T-cell (primary cell): ENCODE results near the gene BRAT1. TPM values are rescaled to one million over a fixed set of nuclear protein-coding genes. Genes with fewer than 3 reads are reported as not detected.

Source experiments
- ATAC-seq, 4 experiments: fragments of 200-7000 bp in 3 of 4; fragments of 150-1000 bp in 1 of 4; cut with Tn5 transposase; replicated peaks in 1 of 4; 1 replicate in 3 of 4; 2 replicates in 1 of 4; pipeline ENCODE4 v1.10.0; 2021; ENCODE audit warnings: moderate library complexity in 3 of 4, mild to moderate bottlenecking in 2 of 4, moderate number of reproducible peaks in 1 of 4
- CTCF ChIA-PET, 2 donors: fragments of 300-600 bp; sonication (Branson Sonifier 250); formaldehyde crosslinking; loops; one replicate each; lab custom pipeline; 2022; ENCODE audit warnings: antibody characterized with exemption in 2 of 2; lab: Charles Lee
- POLR2A ChIA-PET, 2 donors: fragments of 300-600 bp; sonication (Branson Sonifier 250); formaldehyde crosslinking; loops; one replicate each; lab custom pipeline; 2022; ENCODE audit warnings: antibody characterized with exemption in 2 of 2; lab: Charles Lee
- DNase-seq, 35 experiments: peaks; one replicate each; pipeline versions ENCODE4 v3.0.0 to v3.0.0-alpha.2; 2013 to 2023
- H3K27ac ChIP-seq: one replicate; pipeline ENCODE4 v1.5.1; 2013; ENCODE audit warnings: low read length
- H3K27me3 ChIP-seq, 2 experiments: replicated peaks in 1 of 2; 1 replicate in 1 of 2; 2 replicates in 1 of 2; pipeline versions ENCODE4 v1.6.1 to v1.7.0; 2013; ENCODE audit warnings: low read length in 1 of 2, mixed read lengths in 1 of 2; ENCODE audit not compliant: control insufficient read depth in 2 of 2, insufficient read depth in 2 of 2; ENCODE audit errors: extremely low read depth in 1 of 2
- H3K36me3 ChIP-seq, 2 donors: 1 replicate in 1 of 2; 2 replicates in 1 of 2; pipeline versions ENCODE4 v1.6.1 to v1.7.0; 2013; ENCODE audit warnings: low read length in 1 of 2; ENCODE audit not compliant: control insufficient read depth in 2 of 2, insufficient read depth in 1 of 2; ENCODE audit errors: extremely low read depth in 1 of 2
- H3K4me1 ChIP-seq, 2 experiments: 1 replicate in 1 of 2; 2 replicates in 1 of 2; pipeline versions ENCODE4 v1.6.1 to v1.7.0; 2013; ENCODE audit warnings: low read length in 2 of 2, mixed read lengths in 1 of 2; ENCODE audit not compliant: insufficient read depth in 2 of 2, control insufficient read depth in 1 of 2; ENCODE audit errors: extremely low read depth in 1 of 2
- H3K4me3 ChIP-seq, 2 donors: 1 replicate in 1 of 2; 2 replicates in 1 of 2; pipeline versions ENCODE4 v1.5.1 to v1.7.0; 2013; ENCODE audit warnings: mild to moderate bottlenecking in 2 of 2, low read length in 1 of 2, moderate library complexity in 1 of 2; ENCODE audit not compliant: control insufficient read depth in 1 of 2; ENCODE audit errors: extremely low read depth in 1 of 2
- H3K9me3 ChIP-seq: 2 replicates; pipeline ENCODE4 v1.7.0; 2013
- H3K27ac Mint-ChIP-seq, 2 donors: one replicate each; pipeline ENCODE4 v1.8.0; 2020 to 2021; ENCODE audit warnings: mild to moderate bottlenecking in 2 of 2, mixed read lengths in 2 of 2
- H3K27me3 Mint-ChIP-seq, 2 donors: one replicate each; pipeline ENCODE4 v1.8.0; 2021 to 2022; ENCODE audit warnings: mixed read lengths in 2 of 2
- H3K36me3 Mint-ChIP-seq: one replicate; pipeline ENCODE4 v1.8.0; 2021; ENCODE audit warnings: mixed read lengths
- H3K4me1 Mint-ChIP-seq, 3 donors: one replicate each; pipeline ENCODE4 v1.8.0; 2020 to 2022; ENCODE audit warnings: mixed read lengths in 3 of 3, mild to moderate bottlenecking in 1 of 3
- H3K4me3 Mint-ChIP-seq, 3 donors: one replicate each; pipeline ENCODE4 v1.8.0; 2020 to 2022; ENCODE audit warnings: mild to moderate bottlenecking in 3 of 3, mixed read lengths in 3 of 3, moderate library complexity in 3 of 3
- H3K9me3 Mint-ChIP-seq, 3 donors: one replicate each; pipeline ENCODE4 v1.8.0; 2020 to 2022; ENCODE audit warnings: mixed read lengths in 3 of 3
- WGBS: methylation state at CpG from one replicate; pipeline ENCODE4 v1.1.5; 2013; ENCODE audit warnings: missing lambda C conversion rate; ENCODE audit not compliant: insufficient coverage; 5-methylcytosine and 5-hydroxymethylcytosine counted together
- total RNA-seq, 35 experiments: library from RNA in 6 of 35; stranded (reverse) in 6 of 35; fragments of 120-200 nt in 1 of 35; gene quantifications; one replicate each; pipeline versions ENCODE4 v1.2.1 to v1.2.4 and lab custom pipeline; 2013 to 2026

BRAT1 gene
- 10 to 100 TPM; 23.6 to 46.2 (median 43.1) TPM for total RNA-seq
- total RNA-seq (2013), result 20.9 TPM
- 35.9 to 101 (median 68.5) reads per million in 29 experiments for total RNA-seq (lab: John Stamatoyannopoulos, UW)

DNA sequence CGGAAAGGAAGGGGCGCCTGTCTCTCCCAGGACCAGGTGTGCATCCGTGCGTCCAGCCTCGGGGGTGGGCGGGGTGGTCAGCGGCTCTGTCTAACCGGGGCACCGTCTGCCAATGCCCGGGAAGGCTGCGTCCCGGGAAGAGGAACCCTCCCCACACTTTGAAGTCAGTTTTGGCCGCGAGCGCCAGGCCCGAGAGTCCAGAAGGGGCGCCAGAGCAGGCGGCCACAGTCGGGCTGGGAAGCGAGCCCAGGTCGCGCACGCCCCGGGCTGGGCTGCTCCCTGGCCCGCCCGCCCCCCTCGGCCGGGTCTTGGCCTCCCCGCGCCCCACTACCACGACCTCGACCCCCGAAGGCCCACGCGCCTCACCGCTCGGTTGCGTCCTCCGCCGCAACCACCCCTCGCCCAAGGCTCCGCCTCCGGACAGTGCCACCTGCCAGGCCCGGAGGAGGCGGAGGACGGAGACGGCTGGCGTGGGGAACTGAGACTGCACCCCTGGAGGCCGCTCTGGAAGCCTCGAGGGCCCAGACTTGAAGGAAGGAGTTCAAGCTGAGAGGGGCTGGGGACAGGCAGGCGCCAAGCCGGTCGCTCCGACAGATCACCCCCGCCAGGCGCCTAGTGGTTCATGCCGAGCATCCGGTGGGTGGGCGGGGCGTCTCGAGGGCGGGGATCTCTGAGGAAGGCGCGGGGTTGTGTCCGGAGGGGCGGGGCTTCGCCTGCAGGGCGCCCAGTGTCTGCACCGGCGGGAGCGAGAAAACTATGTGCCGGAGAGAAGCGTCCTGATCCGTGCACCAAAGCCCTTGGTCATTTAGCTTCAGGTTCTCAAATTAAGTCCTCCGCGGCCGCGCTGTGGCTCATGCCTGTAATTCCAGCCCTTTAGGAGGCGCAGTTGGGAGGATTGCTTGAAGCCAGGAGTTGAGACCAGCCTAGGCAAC lies at the start of gene BRAT1:
Gene BRAT1 (minus strand): TSS at position 404 of the 932 bp plus-strand sequence. CDS start 1,093 bp downstream, outside the sequence.
- WGBS, result under 1% methylated on average over 55 of the region's 79 CpGs
- Histone ChIP-seq H3K4me1 (peaks cover 18 to 51% of the 10 kb centered on the region in 2 experiments), H3K27me3 (no peaks in the 10 kb centered on the region), H3K36me3 (peaks cover 0 to 4% of the 10 kb centered on the region in 2 donors), H3K27ac (peak within 1 kb of the TSS; percentile 97), H3K4me3 (peak within 1 kb of the TSS; percentile 83 to 94), H3K9me3 (no peaks in the 10 kb centered on the region)
- Mint-ChIP-seq H3K4me1 (peaks cover 39 to 48% (median 41%) of the 10 kb centered on the region in 3 donors), H3K27me3 (no peaks in the 10 kb centered on the region), H3K36me3 (peaks cover 6% of the 10 kb centered on the region), H3K4me3 (peak within 1 kb of the TSS; percentile 83 to 86 (median 85)), H3K9me3 (no peaks in the 10 kb centered on the region), H3K27ac (peak within 1 kb of the TSS; percentile 78 to 86)
- DNase-seq (peak; percentile 86 to 99 (median 95)), ATAC-seq (peak; percentile 86 to 91 (median 89))
- POLR2A ChIA-PET, result no interaction called here
- CTCF ChIA-PET, result interaction anchor here in 1 of 2 donors (0.6 kb wide), 1 partner anchor 500 kb away, joined by 3 read pairs; no protein-coding TSS in a partner anchor

GRCh38 chr7:2604608-2605174 lies 49.4 kb upstream of the BRAT1 start:
- Histone ChIP-seq H3K27ac (no peak overlapping the region), H3K36me3 (peaks cover 0 to 2% of the 10 kb centered on the region in 2 donors), H3K4me3 (no peak overlapping the region), H3K4me1 (peaks cover 0 to 8% of the 10 kb centered on the region in 2 experiments), H3K27me3 (peaks cover 0 to 2% of the 10 kb centered on the region in 2 experiments), H3K9me3 (no peaks in the 10 kb centered on the region)
- Mint-ChIP-seq H3K36me3 (peaks cover 8% of the 10 kb centered on the region), H3K27me3 (no peaks in the 10 kb centered on the region), H3K9me3 (no peaks in the 10 kb centered on the region), H3K4me1 (peaks cover 5 to 14% (median 9%) of the 10 kb centered on the region in 3 donors), H3K4me3 (no peak overlapping the region), H3K27ac (no peak overlapping the region)
- DNase-seq, result no peak
- ChIA-PET CTCF (interaction anchor here in 1 of 2 donors (0.5 kb wide), 1 partner anchor 596 kb away, joined by 3 read pairs; no protein-coding TSS in a partner anchor), POLR2A (no interaction called here)
- WGBS, result 96% methylated on average over 27 of the region's 29 CpGs
- no peak for ATAC-seq

GRCh38 chr7:2603044-2603965 lies 48.0 kb upstream of the BRAT1 start:
- DNase-seq (no peak), ATAC-seq (no peak)
- H3K9me3 ChIP-seq, result no peaks in the 10 kb centered on the region
- H3K36me3 Mint-ChIP-seq, result peaks cover 16% of the 10 kb centered on the region
- H3K27ac Mint-ChIP-seq, result no peak overlapping the region
- CTCF ChIA-PET, result no interaction called here
- no peaks in the 10 kb centered on the region for H3K9me3 Mint-ChIP-seq
- H3K27ac ChIP-seq, result no peak overlapping the region
- 93% methylated on average over 26 of the region's 35 CpGs for WGBS
- H3K4me1 Mint-ChIP-seq, result peaks cover 0 to 6% (median 5%) of the 10 kb centered on the region in 3 donors
- H3K27me3 ChIP-seq, result peaks cover 0 to 2% of the 10 kb centered on the region in 2 experiments
- H3K36me3 ChIP-seq, result peaks cover 2 to 3% of the 10 kb centered on the region in 2 donors
- POLR2A ChIA-PET, result interaction anchor here in 1 of 2 donors (0.6 kb wide), 1 partner anchor 176 kb away, joined by 4 read pairs; no protein-coding TSS in a partner anchor
- no peaks in the 10 kb centered on the region for H3K27me3 Mint-ChIP-seq
- no peak overlapping the region for H3K4me3 Mint-ChIP-seq
- H3K4me3 ChIP-seq, result no peak overlapping the region
- no peaks in the 10 kb centered on the region for H3K4me1 ChIP-seq

GRCh38 chr7:2602406-2603043 lies 47.2 kb upstream of the BRAT1 start:
- H3K4me1 ChIP-seq, result no peaks in the 10 kb centered on the region
- DNase-seq (no peak), ATAC-seq (no peak)
- H3K9me3 Mint-ChIP-seq, result no peaks in the 10 kb centered on the region
- H3K4me3 ChIP-seq, result no peak overlapping the region
- no peak overlapping the region for H3K27ac ChIP-seq
- POLR2A ChIA-PET, result no interaction called here
- peaks cover 2 to 3% of the 10 kb centered on the region in 2 donors for H3K36me3 ChIP-seq
- H3K27me3 ChIP-seq, result peaks cover 0 to 1% of the 10 kb centered on the region in 2 experiments
- no peaks in the 10 kb centered on the region for H3K9me3 ChIP-seq
- no peak overlapping the region for H3K4me3 Mint-ChIP-seq
- peaks cover 16% of the 10 kb centered on the region for H3K36me3 Mint-ChIP-seq
- H3K4me1 Mint-ChIP-seq, result peaks cover 0 to 2% (median 2%) of the 10 kb centered on the region in 3 donors
- 85% methylated on average over 19 of the region's 19 CpGs for WGBS
- H3K27me3 Mint-ChIP-seq, result no peaks in the 10 kb centered on the region
- CTCF ChIA-PET, result no interaction called here
- H3K27ac Mint-ChIP-seq, result no peak overlapping the region

- H3K4me3 ChIP-seq, result no peak overlapping the region
- DNase-seq (no peak), ATAC-seq (no peak)
- no peaks in the 10 kb centered on the region for H3K9me3 ChIP-seq
- H3K9me3 Mint-ChIP-seq, result no peaks in the 10 kb centered on the region
- H3K27ac Mint-ChIP-seq, result no peak overlapping the region
- peaks cover 16% of the 10 kb centered on the region for H3K36me3 Mint-ChIP-seq
- WGBS, result 92% methylated on average over 11 of the region's 11 CpGs
- no peaks in the 10 kb centered on the region for H3K27me3 ChIP-seq
- H3K36me3 ChIP-seq, result peaks cover 2 to 3% of the 10 kb centered on the region in 2 donors
- CTCF ChIA-PET, result no interaction called here
- POLR2A ChIA-PET, result no interaction called here
- no peak overlapping the region for H3K27ac ChIP-seq
- no peaks in the 10 kb centered on the region for H3K4me1 ChIP-seq
- peaks cover 0 to 2% (median 0%) of the 10 kb centered on the region in 3 donors for H3K4me1 Mint-ChIP-seq
- H3K27me3 Mint-ChIP-seq, result no peaks in the 10 kb centered on the region
- H3K4me3 Mint-ChIP-seq, result no peak overlapping the region
Observed at GRCh38 chr7:2601907-2602306, 46.6 kb upstream of the BRAT1 start.
